ENCODE measurements around the gene IMPDH1.

The IMPDH1 gene

DNA sequence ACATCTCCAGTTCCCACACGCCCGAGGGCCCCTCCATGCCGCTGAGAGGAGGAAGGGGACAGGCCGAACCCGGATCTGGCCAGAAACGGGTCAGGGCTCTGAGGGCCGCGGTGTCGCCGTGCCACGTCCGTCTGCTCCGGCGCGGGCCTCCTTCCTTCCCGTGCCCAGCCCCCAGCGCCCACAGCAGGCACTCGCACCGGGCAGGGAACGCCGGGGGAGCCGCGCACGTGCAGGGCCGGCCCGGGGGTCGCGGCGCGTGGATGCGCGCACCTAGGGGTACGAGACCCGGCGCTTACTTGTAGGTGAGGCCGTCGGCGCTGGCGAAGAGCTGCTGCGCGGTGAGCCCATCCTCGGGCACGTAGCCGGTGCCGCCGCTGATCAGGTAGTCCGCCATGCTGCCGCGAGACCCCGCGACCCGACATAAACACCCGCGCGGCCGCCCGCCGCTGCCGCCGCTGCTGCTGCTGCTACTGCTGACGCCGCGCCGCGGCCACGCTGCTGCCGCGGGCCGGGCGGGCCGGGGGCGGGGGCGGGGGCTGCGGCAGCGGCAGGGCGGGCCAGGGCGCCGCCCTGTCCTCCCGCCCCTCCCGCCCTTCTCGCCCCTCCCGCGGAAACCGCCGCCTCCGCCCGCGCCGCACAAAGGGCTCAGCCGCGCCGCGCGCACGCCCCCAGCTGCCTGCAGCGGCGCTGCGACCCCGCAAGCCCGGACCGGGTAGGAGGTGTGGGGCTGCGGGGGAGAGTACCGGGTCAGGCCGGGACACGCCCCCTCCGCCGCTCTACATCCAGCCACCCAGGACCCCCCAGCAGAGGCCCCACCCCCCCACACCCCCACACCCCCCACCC, 4.1 kb downstream of the IMPDH1 start:
- DNase-seq (ENCODE audit: low read depth in 2 of 2): peak in 1 of 2 donors; percentile 39

DNA sequence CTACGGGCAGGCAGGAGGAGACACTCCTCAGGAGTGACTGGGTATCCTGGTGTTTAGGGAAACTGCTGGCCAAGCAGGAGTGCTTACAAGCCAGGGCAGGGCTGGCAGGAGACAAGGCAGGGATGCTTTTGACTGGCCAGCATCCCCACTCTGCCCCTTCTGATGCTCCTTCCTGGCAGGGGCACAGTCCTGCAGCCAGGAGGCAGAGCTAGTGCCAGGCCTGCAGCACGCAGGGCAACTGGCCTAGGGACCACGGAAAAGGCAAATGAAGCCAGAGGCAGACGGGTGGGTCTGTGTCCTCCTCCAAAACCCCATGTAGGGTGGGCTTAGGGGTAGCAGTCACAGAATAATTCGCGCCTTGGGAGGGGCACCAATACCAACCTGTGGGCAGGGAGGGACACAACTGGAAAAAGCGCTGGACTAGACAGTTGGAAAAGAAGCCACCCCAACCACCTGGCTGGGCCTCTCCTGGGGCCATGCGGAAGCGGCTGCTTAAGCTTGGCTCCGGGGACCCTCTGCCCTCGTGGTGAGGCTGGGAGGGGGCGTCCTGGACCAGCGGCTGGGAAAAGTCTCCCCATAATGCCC, 4.8 kb downstream of the IMPDH1 start:
- no peak for DNase-seq (ENCODE audit: low read depth in 2 of 2)

DNA sequence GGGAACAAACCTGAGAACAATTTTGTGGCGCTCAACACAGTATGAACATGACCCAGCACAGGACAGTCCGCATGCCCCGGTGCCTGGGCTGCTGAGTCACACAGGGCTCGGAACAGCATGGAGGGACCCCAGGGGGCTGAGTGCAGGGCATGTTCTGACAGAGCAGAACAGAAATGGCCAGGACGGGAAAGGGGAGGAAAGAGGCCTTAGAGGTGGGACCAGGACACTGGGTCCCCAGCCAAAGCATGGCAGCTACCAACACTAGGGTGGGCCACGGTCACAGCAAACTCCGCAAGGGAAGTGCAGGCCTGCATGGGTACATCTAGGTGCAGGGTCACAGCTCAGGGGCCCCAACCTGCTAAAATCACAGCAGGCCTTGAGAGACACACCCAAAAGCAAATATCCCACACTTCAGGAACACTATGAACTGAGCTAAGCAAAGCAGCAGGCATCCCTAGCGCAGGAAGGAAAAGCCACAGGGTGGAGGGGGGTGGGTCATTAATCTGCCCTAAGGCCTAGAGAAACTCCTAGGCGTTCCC, 5.6 kb downstream of the IMPDH1 start:
- DNase-seq (ENCODE audit: low read depth in 2 of 2): no peak

DNA sequence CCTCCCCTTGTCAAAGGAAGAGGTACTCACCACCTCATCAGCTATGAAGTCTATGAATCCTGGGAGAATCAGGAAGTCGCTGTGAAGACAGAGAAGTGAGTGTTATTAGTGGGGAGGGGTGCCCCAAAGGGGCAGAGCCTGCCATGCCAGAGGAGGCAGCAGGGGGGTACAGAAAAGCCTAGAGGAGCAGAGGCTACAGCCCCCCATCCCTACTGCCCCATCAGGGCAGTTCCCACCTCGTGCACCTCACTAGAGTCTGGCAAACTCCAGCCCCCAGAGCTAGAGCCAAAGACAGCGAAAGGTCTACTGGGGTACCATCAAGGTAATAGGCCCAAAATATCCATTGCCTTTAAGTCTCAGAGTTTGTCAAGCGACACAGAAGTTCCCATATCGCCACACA, 6.1 kb downstream of the IMPDH1 start:
- no peak for DNase-seq (ENCODE audit: low read depth in 2 of 2)

DNA sequence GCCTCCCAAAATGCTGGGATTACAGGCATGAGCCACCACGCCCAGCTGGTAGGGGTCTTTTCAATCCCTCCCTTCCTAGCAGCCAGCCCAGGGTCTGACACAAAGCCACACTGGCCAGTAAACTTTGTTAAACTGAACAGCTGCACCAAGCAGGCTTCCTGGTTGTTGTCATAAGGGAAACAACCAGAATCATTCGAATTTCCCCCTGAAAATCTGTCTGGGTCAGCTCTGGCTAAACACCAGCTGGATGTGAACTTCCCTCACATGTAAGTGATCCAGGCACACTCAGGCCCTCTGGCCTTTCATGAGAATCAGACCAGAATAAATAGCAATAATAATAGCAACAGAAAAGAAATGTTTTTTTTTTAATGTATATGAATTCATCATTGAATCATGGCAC, 7.4 kb downstream of the IMPDH1 start:
- no peak for DNase-seq (ENCODE audit: low read depth in 2 of 2)

DNA sequence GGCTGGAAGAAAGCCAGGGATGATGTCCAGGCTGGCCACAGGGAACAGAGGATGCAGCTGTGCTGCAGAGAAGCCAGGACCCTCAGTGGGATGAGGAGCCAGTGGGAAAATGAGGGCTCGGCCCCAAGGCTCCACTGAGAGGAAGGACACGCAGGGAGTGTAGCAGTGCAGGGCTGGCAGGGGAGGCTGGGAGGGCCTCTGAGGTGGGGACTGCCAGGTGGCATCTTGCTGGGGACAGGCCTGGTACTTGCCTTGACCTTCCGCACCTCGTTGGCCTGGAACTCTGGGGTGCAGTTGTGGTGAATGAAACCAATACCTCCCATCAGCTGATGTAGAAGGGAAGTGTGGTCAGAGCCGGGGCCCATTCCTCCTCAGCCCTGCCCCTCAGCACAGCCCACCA, 9.2 kb downstream of the IMPDH1 start:
- no peak for DNase-seq (ENCODE audit: low read depth in 2 of 2)

DNA sequence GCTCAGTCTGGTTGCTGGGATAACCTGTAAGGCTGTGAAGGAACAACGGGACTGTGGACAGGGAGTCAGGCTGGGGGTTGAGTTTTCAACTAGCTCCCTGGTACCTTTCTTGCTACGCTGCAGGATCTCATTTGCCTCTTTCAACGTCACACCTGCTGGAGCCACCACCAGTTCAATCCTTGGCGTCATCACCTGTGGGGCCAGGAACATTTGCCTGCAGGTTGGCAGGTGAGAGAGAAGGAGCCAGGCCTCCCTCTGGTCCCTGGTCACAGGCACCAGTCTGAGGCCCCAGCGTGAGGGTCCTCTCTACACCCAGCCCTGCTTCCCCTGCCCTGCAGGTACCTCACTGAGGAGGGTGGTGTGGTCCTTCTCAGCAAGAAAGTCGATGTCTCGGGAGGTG, 9.8 kb downstream of the IMPDH1 start:
- DNase-seq (ENCODE audit: low read depth in 2 of 2): no peak

DNA sequence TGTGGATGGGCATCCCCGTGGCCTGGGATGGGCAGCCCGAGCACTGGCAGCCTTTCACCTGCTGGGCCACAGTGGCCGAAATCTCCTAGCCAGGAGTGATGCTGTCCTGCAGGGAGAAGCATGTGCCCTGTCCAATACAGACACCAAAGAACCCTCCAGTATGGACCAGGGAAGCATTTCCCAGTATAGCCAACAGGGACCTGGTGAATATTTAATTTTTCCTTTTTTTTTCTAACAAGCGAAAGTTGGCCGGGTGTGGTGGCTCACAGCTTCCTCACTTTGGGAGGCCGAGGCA, 11.0 kb downstream of the IMPDH1 start:
- DNase-seq (ENCODE audit: low read depth in 2 of 2): no peak

DNA sequence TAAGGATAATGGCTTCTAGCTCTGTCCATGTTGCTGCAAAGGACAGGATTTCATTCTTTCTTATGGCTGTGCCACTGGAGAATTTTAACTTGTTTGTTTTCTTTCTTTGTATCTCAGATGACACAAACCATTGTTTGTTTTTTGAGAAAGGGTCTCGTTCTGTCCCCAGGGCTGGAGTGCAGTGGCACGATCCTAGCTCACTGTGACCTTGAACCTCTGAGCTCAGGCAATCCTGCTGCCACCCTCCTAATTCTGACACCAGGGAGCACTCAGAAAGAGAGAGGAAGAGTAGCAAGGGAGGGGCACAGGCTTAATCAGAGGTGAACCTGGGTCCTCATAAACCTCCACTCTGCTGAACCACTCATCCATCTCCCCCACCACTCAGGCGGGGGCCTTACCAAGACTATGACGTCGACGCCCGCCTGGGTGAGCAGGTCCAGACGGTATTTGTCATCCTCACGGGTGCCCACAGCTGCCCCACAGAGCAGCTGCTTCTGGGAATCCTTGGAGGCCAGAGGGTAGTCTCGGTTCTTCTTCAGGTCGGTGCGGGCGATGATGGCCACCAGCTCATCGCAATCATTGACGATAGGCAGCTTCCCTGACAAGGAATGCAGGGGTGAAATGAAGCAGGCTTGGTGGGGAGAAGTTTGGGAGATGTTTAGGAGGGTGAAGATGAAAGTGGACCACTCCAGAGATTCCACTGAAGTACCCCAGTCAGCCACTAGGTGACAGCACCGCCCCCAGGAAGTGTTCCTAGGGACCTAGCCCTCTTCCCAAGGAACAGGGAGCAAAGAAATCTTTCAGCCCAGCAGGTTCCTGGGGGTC, 11.6 kb downstream of the IMPDH1 start:
- no peak for DNase-seq (ENCODE audit: low read depth in 2 of 2)

DNA sequence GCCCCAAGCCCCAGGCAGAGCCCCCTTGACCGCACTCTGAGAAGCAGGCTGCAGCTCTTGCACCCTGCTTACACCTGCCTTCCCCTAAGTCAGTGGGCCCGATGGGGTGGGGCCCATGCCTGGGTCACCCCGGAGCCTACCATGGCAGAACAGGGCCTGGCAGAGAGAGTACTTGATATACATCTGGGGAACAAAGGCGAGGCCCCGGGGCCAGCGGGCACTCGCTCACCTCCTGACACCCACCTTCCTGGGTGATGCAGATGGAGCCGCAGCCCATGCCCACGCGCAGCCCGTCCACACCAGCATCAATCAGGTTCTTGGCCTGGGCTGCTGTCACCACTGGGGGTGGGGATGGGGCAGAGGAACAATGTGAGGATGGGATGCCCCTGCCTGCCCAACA, 13.4 kb downstream of the IMPDH1 start:
- DNase-seq (ENCODE audit: low read depth in 2 of 2): no peak

DNA sequence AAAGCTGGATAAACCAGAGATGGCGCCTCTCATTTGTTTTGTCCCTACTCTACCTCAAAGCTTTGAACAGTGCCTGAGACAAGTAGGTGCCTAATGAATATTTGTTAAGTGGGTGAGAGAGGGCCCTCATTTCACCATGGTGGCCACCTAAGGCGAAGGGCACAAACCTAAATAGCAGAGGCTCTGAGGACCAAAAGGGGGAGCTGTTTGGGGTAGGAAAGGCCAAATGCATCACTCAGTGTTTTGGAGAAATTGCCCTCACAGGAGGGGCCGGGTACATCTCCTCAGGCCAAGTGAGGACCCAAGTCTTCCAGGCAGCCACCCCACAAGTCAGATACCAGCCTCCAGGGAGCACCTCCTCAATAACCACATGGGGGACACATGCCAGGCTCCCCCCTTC, 14.0 kb downstream of the IMPDH1 start:
- no peak for DNase-seq (ENCODE audit: low read depth in 2 of 2)

DNA sequence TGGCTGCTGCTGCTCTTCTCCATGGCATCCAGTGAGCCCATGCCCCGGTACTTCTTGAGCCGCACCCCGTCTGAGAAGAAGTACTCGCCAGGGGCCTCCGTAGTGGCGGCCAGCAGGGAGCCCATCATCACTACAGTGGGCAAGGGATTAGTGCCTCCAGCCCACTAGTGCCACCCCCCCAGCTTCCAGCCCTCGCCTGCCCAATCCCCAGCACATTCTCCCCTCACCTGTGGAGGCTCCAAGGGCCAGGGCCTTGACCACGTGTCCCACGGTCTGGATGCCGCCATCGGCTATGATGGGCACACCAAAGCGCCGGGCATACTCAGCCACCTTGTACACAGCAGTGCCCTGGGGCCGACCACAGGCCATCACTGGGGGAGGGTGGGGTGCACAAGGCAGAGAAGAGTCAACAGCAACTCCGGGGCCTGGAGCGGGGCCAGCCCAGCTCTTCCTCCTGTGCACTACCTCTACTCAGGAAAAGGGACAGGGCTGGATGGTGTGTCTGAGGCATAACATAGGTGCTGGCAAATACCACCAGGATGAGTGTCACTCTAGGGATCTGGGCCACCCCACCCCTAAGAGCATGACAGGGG, 14.8 kb downstream of the IMPDH1 start:
- DNase-seq (ENCODE audit: low read depth in 2 of 2): no peak

DNA sequence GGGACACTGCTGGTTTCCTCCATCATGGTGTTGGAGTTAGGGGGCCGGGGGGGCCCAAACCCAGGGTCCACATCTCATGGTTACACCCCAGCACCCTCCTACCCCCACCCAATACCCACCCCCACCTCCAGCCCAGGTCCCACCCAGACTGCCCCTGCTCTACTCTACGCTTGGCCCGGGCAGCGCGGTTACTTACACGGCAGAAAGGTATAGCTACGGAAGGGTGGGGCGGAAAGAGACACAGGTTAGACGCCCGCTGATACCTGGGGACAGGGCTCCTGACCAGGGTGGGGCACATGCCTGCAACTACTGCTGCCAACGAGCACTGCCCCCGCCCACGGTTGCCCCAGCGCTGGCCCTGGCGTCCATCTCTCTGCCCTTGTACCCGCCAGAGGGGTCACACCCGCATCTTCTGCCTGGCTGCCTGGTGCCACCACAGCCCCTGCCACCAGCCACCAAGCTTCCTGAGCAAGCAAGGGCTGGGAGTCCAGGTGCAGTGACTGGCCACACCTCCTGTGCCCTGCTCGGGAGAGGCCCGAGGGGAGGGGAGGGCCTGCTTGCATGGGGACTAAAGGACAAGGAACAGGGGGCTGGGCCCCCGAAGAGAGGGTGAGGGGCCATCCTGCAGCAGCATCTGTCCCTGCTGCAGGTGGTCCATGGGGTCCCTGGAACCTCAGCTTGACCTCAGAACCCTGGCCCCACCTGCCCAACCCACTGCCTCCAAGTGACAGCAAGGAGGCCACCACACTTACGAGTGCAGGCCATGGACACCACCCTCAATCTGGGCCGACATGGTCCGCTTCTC, 16.1 kb downstream of the IMPDH1 start:
- no peak for DNase-seq (ENCODE audit: low read depth in 2 of 2)

DNA sequence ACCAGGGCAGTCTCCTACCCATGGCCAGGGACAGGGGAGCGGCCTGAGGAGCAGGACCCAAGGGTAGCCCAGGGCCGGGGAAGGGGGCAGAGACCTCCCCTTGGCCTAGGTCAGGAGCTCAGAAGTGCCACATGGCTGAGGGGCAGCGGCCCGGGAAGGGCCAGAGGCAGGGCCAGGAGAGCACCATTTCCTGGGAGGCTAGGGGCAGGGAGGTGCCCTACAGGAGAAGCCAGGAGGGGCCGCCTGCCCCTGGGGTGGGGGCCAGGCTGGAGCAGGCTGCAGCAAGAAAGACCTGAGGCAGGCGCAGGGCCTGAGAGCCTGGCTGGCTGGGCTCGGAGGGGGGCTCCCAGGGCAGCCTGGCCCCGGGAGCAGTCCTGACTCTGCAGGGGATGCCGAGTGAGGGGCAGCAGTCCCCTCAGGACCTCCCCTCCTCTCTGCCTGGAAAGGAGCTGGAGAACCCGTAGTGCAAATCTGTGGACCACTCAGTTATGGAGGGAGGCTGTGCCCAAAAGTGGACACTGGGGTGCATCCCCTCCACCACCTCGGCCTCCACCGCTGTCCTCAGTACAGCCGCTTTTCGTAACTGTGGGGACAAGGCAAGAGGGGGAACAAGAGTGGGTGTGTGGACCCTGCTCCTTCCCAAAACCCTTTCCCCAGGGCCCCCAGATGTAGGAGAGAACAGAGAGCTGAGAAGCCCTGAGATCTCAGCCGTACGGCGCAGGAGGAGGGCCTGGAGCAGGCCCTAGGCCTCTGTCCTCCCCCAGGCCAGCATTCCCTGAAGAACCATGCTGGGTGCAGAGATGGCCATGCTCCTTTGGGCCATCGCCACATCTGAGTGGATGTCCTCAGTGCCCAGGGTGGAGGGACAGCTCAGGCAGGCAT, 17.1 kb downstream of the IMPDH1 start:
- DNase-seq (ENCODE audit: low read depth in 2 of 2): no peak

DNA sequence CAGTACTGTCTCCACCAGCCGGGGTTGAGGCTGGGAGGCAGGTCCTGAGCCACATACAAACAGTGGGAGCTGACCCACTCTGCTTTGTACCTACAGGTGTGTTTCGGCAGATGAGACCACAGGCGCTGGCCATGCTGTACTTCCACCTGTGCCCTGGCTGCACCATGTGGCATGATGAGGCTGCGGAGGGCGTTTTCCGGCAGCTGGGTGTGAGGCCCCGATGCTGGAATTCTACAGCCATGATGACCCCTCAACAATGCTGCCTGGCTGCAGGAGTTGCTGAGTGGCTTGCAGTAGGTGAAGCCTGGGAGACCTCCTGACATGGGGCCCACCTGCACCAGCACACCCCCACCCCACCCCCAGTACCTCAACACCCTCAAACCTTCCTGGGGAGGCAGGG, 18.0 kb downstream of the IMPDH1 start:
- no peak for DNase-seq (ENCODE audit: low read depth in 2 of 2)

DNA sequence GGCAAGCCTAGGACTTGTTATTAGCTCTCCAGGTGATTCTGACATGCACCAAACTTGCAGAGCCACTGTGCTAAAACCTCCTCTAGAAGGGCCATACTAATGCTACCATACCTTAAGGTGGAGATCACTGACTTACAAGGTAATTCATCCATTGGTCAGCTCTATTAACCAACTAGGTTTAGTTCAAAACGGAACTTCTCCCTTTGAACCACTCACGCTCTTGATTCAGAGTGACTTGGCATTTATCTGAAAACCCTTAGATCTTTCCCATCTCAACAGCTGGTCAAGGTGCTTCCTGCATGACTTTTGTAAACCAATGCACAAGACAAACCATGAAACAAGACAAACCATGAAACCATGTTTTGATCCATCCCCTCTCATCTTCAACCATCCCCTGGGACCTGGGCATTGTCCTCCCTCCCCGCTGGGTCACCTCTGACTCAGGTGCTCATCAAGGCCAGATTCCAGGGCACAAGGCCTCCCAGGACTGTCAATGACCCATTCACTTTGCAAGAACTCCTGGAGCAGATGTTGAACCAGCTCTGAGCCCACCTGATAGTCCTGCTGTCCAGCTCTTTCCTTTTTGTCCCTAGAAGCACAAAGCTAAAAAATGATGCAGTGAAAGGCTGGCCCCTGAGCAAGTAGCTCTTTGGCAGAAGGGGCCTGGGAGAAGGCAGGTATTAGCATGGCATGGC, 18.8 kb downstream of the IMPDH1 start:
- DNase-seq (ENCODE audit: low read depth in 2 of 2): no peak

DNA sequence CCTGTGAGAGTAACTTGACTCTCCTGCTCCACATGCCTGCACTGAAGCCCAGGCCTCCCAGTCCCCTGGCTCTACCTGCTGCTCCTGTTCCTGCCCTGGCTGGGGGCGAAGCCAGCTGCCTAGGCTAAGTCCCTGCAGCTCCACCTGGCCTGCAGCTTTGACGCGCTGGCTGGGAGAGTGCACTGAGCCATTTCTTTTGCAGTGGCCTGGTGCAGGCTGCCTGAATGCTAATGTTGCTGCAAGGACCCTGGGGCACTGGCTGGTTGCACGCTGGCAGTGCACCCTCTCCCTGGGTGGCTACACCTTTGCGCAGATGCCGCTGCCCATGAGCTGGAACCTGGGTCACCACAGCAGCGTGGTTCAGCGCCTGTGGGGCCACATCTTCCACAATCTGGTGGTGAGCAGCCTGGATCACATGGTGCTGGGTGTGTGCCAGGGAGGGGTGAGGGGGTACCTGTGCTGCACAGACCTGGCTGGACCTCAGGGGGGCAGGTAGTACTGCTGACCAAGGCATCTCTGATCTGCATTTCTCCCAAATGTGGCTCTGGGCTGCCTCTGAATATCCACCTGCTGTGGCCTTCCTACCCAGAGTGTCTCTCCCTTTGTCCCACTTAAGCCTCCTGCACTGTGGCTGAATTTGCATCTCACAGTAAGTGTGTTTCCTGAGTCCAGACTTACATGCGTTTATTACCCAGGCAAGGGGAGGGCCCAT, 20.0 kb downstream of the IMPDH1 start:
- no peak for DNase-seq (ENCODE audit: low read depth in 2 of 2)

DNA sequence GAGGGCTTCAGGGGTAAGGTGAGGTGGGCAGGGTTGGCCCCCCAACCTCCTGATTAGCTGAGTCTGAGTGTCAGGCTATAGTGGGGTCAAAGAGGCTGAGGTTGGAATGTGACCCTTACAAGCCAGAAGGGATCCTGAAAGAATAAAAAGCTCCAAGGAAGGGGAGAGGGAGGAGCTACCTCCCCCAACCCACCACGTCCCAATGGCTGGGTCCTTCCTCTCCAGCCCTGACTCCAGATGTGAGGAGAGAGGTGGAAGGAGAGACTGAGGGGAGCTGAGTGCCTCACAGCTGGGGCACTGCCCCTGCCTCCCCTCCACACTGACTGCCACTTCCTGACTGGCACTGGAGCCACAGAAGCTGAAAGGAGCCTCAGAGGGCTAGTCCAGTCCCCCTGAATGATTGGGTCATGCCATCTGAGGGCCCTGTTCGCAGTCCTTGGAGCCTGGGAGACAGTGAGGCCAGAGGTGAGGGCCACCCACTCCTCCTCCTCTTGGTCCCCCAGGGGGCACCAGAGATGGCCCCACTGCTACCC, 20.6 kb downstream of the IMPDH1 start:
- DNase-seq (ENCODE audit: low read depth in 2 of 2): no peak

DNA sequence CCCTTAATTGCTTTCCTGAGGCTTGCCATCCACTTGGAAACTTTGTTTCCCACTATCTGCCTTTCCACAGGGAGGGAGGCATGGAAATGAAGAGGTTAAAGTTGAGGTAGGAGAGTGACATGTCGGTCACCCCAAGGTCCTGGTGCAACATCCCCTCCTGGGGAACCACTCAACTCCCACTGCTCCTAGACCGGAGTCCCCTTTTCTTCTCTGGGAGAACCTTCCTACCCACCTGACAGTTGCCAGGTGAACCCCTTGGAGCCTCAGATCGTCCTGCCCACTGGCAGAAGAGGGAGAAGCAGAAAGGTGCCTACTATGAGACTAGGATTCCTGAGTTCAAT, 21.7 kb downstream of the IMPDH1 start:
- DNase-seq (ENCODE audit: low read depth in 2 of 2): no peak

Measured in stimulated activated CD8-positive, alpha-beta memory T cell treated with anti-CD3 and anti-CD28 coated beads, Interleukin-15, amount 100 ng/mL, for 48 hours (primary cell).